ENCODE measurements around the gene ATP9B.

Gene ATP9B

DNA sequence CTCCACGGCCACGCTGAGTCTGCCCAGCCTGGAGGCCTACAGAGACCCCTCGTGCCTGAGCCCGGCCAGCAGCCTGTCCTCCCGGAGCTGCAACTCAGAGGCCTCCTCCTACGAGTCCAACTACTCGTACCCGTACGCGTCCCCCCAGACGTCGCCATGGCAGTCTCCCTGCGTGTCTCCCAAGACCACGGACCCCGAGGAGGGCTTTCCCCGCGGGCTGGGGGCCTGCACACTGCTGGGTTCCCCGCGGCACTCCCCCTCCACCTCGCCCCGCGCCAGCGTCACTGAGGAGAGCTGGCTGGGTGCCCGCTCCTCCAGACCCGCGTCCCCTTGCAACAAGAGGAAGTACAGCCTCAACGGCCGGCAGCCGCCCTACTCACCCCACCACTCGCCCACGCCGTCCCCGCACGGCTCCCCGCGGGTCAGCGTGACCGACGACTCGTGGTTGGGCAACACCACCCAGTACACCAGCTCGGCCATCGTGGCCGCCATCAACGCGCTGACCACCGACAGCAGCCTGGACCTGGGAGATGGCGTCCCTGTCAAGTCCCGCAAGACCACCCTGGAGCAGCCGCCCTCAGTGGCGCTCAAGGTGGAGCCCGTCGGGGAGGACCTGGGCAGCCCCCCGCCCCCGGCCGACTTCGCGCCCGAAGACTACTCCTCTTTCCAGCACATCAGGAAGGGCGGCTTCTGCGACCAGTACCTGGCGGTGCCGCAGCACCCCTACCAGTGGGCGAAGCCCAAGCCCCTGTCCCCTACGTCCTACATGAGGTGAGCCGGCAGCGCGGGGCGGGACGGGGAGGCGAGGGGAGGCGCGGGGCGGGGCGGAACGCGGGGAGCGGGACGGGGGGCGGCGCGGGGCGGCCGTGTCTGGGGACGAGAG lies 341.8 kb downstream of the ATP9B start:
- no peak for DNase-seq (ENCODE audit: low read depth in 3 of 3)

DNA sequence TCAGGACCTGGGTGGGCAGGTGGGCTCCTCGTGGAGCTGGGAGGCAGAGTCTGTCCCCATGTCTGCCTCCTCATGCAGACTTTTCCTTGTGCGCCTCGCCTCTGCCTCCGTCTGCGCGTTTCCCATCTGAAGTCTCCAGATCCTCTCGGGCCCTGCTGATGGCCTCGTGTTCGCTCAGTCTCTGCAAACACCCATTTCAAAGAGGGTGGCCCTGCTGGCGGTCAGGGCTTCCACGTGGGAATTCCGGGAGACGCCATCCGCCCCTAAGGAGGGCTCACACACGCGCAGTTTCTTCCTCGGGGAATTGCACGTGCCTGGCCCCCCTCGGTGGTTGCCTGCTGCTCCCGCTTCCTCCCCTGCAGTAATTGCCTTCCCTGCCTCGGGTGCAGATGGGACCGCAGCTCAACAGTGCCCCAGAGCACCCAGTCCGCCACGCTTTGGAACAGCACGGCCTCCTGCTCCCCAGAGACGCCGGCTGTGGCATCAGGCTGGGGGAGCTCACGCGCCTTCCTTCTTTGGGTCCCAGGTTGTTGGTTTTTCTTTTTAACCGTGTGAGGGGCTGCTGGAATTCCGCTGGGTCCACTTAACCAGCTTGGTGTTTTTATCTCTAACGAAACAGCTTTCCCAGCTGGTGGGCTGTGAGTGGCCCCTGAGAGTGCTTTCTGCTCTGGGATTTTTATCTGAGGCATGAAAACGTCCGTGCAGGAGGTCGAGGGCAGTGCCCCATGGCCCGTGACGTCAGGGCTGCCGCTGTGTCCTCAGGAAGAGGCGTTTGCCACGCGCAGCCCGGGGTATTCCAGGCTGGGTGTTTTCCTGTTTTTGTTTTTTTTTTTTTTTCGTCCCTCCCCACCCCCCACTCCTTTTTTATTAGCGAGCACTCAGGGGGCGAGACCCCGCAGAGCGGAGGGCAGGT lies 342.7 kb downstream of the ATP9B start:
- DNase-seq (ENCODE audit: low read depth in 3 of 3): no peak

DNA sequence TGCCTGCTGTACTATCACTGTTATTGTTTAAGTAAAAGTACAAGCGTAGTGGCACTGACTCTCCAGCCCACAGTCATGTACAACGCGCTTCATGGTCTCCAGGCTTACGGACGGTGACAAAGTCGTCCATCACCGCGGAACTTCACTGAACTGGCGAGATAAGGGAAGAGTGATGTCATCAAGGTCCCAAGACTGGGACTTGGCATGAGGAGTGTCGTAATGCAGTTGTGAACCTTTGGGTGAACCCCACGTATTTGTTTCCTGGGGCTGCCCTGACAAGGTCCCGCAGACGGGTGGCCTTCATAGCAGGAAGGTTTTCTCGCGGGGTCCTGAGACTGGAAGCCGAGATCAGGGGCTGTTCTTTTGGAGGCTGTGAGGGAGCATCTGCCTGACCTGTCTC lies 343.8 kb downstream of the ATP9B start:
- no peak for DNase-seq (ENCODE audit: low read depth in 3 of 3)

DNA sequence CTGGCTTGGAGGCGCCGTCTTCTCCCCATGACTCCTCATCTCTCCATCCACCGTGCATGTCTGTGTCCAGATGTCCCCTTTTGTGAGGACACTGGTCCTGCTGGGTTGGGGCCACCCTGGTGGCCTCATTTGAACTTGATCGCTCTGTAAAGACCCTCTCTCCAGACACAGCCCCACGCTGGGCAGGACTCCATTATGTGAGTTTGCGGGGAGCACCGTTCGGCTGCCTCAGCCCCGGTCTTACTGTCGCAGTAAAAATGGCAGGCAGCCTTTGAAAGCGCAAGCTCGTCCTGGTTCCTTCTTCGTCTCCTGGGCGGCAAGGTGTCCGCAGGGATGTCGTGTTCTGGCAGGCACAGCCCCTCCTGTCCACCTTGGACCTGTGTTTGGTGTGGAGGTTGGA lies 344.2 kb downstream of the ATP9B start:
- DNase-seq (ENCODE audit: low read depth in 3 of 3): no peak

DNA sequence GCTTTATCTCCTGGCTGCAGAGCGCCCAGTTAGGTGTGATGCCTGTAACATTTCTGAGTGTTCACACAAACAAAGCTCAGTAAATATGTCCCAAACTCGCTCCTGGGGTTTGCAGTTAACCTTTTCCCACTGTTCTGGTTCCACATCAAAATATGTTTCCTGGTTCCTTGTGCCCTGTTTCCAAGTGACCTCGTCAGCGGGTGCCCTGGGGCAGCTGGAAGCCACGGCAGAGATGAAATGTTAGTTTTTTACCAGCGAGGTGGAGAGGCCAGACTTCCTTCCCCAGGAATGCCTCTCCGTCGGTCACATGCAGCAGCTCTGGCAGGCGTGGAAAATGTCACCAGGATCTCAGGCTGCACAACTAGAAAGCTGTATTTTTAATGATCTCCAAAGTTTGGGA lies 344.7 kb downstream of the ATP9B start:
- no peak for DNase-seq (ENCODE audit: low read depth in 3 of 3)

DNA sequence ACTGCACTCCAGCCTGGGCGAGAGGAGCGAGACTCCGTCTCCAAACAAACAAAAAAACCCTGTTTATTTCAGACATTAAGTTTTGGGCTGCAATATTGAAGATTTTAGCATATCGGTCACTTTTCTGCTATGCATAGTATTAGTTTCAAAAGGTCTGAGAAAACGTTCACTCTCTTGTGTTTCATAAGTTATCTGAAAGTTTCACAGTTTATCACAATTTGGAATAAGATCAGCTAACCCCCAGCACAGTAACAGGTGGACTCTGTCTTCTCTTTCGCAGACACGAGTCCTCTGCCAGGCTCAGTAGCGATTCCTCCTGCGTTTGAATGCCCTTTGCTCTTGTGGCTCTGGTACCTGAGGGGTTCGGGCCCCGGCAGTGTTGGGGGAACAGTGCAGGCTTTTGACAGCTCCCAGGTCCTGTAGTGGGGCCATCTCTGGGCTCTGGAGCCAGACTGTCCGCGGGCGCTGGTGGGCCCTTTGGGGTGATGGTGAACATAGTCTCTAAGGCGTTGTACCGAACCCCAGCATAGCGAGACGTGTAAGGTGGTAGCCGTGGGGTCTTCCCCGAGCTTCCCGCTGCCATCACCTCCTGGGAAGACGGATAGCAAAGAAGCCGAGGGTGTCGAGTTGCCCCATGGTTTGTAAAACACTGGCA lies 347.0 kb downstream of the ATP9B start:
- no peak for DNase-seq (ENCODE audit: low read depth in 3 of 3)

DNA sequence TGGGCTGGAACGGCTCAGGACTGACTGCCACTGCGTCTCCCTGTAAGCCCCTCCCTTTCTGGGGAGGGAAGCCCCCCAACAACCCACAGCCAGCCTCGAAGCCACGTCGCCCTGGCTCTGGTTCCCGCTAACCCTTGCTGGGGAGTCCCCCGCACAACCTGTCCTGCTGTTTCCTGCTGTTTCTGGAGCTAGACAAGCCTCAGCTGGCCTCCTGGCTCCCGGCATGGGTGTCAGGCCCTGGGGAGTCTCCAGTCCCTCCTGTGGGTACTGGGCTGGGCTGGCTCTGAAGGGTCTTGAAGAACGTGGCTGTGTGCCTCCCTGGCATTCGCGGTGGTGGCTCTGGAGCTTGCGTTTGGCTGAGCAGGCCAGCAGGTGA lies 347.5 kb downstream of the ATP9B start:
- no peak for DNase-seq (ENCODE audit: low read depth in 3 of 3)

DNA sequence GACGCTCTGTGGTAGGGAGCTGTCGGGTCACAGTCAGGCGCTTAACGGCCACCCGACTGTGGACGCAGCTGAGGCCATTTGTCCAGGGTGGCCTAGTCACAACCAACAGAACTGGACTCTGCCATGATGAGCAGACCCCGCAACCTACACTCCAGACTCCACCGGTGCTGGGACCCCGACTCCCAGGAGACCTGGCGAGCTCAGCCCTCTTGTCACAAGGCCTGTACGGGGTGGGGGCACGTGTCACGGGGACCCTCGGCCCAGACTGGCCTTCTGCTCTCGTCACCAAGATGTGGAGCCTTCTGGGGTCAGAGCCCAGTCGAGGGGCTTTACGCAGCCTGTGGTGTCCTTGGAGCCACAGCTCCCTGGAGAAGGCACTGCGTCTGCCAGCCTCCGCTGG lies 349.0 kb downstream of the ATP9B start:
- DNase-seq (ENCODE audit: low read depth in 3 of 3): no peak

DNA sequence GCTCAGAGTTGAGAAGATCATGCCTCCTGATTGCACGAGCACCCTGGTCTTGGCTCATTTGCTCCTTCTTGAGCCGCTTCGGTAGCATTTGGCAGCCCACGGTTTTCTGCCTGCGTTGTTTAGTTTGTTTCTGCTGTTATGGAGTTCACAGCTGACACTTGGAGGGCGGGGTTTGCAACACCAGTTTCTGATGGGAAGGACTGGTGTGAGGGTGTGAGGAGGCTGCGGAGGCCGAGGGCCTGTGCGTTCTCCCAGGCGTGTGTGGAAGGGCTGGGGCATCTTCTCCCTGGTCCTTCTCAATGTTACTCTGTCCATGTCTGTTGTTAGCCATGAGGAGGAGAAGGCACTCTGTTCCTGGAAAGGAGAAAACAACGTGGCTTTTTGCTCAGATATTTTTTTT lies 349.4 kb downstream of the ATP9B start:
- no peak for DNase-seq (ENCODE audit: low read depth in 3 of 3)

DNA sequence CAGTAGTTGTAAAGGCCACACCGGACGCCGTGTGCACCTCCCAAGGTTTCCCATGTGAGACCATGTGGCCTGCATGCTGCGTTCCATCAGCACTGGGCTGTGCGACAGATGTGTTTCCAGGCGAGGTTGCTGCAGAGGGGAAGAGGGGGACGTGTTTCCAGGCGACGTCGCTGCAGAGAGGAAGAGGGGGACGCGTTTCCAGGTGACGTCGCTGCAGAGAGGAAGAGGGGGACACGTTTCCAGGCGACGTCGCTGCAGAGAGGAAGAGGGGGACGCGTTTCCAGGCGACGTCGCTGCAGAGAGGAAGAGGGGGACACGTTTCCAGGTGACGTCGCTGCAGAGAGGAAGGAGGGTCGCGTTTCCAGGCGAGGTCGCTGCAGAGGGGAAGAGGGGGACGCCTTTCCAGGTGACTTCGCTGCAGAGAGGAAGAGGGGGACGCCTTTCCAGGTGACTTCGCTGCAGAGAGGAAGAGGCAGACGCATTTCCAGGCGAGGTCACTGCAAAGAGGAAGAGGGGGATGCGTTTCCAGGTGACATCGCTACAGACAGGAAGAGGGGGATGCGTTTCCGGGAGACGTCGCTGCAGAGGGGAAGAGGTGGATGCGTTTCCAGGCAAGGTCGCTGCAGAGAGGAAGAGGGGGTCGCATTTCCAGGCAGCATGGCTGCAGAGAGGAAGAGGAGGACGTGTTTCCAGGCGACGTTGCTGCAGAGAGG lies 351.0 kb downstream of the ATP9B start:
- DNase-seq (ENCODE audit: low read depth in 3 of 3): no peak

DNA sequence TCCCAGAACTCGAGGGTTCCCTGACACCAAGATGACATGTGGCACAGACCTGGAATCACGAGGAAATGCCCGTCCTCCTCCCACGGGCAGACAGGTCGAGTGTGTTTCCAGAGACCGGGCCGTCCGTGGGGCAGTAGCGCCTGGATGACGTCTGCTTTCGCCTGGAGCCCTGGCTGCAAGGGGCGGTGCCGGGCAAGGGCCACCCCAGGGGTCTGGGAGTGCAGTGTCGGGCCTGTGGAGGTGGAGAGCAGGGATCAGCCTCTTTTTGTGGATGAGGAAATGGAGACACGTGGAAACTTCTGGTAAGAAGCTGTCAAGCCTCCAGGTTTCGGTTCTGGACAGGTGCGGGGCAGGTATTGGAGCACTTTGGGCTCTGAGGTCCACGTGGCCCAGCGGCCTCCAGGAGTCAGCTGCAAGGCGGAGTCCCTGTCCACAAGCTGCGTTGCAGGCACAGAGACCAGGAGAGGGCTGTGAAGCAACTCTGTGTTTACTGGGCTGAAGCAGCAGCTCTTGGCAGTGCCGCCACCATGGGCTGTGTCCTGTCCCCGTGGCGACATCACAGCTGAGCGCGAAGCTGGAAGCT lies 352.2 kb downstream of the ATP9B start:
- no peak for DNase-seq (ENCODE audit: low read depth in 3 of 3)

DNA sequence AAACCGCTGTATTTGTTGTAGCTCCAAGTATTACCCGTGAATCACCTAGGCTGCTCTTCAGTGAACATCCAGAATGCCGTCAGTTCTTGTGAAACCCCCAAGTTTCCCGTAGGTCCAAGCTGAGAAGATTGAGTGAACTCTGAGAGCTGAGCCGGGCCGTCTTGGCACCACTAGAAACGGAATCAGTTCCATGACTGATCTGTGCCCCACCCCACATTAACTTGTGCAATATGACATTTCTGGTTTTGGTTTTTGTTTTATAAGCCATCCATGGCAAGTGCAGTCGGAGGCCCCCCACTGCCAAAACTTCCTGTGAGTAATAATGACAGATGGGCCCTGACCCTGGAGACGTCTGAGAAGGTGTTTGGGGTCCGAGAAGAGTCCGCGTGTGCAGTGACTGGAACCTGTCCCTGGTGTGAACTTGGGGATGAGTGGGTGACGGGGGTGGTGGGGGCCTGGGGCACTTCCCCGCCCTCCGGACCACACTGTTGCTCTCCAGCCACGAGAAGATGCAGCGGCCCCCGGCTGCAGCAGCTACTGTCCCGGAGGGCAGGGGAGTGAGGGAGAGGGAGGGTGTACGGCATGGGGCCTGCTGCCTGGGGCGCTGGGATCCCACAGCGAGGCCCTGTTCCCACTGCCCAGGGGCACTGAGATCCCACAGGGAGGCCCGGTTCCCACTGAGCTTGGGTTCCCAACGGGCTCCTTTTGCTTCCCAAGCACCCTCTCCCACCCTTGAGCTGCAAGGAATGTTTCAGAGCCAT lies 353.0 kb downstream of the ATP9B start:
- DNase-seq (ENCODE audit: low read depth in 3 of 3): no peak

DNA sequence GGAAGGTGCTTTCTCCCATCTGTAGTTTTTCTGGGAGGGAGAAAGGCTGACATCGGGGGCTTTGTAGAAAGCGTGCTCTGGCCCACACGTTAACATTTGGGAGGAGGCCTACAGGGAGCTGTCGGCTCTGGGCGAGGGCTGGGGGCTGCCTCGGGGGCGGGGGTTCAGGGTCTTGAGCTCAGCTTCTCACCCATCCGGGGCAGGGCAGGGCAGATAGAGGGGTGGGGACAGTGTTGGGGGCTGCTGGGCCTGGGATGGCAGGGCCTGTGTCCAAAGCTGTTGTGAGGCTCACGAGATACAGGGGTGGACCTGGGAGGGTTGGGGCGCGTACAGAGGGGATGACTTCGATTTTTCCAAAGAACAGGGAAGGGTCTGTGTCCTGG lies 353.6 kb downstream of the ATP9B start:
- no peak for DNase-seq (ENCODE audit: low read depth in 3 of 3)

DNA sequence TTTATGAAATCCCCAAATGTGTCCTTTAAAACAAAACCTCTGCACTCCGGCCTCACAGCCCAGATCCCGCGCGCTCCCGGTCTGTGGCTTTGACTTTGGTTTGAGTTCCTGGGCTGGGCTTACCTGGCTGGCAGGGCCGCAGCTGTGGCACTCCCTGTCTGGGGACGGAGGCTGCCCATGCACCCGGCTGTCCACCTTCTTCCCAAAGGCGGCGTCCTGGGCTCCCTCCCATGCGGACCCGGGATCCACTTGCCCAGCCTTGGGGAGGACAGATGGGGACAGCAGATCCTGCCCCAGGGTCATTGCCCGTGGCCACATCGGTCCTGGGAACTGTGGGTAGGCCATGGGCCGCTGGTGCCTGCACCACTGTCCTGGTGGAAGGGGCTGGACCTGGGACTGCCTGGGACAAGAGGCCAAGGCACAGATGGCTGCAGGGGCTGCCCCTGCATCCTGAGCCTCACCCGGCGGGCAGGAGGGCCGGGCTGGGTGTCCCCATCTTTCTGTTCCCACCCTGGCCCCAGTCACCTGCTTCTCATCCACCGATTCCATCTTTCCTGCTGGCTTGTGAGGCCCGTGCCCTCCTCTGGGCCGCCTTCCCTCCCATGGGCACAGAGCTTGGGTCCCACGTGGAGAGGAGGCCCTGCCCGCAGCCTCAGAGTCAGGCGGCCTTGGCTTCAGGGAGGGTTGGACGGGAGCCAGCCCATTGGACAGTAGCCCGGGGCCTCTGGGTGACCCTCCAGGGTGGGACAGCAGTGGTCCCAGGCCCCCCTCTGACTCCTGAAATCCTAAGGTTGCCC lies 354.2 kb downstream of the ATP9B start:
- no peak for DNase-seq (ENCODE audit: low read depth in 3 of 3)

DNA sequence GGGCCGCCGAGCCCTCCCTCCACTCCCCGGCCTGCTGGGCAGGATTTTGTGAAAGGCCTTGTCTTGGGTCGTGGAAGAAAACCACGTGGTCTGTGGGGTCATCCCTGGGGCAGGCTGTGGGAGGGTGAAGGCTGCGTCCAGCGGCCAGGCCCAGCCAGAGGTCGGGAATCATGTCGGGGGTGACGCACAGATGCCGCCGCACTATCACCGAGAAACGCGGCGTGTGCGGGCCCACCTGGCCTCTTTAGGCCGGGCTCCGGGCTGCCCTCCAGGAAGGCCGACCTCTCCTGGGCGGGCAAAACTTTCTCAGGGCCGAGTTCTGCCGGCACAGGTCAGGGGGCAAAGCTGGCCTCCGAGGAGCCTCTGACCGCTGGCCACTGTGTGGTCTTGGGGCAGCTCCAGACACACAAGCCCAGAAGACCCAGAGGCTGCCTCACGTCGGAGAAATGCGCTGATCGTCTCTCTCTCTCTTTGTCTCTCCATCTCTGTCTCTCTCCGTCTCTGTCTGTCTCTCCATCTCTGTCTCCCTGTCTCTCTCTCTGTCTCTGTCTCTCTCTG lies 354.9 kb downstream of the ATP9B start:
- no peak for DNase-seq (ENCODE audit: low read depth in 3 of 3)

DNA sequence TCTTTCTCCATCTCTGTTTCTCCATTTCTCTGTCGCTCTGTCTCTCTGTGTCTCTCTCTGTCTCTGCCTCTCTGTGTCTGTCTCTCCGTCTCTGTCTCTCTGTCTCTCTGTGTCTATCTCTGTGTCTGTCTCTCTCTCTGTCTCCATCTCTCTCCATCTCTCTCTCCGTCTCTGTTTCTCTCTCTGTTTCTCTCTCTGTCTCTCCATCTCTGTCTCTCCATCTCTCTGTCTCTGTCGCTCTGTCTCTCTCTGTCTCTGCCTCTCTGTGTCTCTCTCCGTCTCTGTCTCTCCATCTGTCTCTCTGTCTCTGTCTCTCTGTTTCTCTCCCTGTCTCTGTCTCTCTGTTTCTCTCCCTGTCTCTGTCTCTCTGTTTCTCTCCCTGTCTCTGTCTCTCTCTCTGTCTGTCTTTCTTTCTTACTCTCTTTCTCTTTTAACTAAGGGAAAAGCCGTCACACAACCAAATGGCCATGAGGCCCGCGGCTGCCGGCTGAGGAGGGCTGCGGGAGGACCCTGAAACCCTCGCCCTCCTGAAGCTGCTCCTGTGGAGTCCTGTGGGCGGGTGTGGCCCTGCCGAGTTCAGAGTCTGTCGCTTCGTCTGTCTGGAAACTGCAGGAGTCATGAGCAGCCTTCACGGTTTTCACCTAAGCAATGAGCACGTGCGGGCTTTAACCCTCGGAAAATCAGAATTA lies 355.8 kb downstream of the ATP9B start:
- DNase-seq (ENCODE audit: low read depth in 3 of 3): no peak

DNA sequence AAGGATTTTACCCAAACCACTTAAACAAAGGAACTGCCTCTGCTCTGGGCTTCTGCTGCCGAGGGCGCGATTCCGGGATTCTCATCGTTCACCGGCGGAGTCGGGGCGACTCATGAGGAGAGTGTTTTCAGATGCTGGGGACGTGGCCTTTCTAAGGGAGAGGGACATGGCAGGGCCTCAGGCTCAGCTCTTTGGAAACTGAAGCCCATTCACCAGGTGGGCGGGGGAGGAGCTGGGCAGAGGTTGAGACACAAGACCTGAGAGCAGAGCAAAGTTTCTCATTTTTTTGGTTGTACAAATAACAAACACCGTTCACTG lies 356.3 kb downstream of the ATP9B start:
- DNase-seq (ENCODE audit: low read depth in 3 of 3): no peak

DNA sequence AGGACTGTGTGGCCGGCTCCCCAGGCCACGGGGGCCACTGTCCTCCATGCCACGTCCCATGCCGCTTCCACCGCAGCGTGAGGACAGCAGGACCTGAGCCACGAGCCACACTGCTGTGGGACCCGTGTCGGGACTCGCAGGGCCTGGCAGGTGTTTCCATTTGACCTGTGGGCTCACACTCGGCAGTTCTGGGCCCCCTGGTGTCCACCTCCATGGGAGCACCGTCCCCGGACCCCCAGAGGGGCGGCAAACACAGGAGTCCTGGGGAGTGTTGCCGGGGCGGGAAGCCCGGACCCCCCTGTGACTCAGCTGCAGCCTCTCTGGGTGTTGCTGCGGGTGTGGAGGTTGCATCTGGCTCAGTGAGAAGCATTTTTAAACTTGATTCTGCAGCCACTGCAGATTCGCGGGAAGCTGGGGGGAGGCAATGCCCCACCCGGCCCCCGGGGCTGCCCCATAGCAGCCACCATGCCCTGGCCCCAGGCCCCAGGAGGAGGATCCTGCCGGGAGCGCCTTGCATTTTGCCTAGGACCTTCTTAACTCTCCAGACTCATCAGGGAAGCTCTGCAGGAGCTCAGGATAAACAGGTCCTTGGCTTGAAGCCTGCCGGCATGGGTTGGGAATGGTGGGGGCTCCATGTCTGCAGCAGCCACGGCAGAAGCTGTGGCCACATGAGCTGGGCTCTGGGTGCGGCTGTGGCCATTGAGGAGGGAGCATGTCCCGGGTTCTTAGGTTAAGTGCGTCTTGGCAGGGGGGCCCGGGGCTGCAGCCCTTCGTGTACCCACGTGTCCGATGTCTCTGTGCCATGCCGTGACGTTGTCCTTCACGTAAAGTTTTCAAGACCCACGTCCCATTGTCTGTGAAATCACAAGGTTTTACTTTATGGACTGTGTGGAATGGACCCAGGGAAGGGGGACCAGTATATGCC lies 357.4 kb downstream of the ATP9B start:
- DNase-seq (ENCODE audit: low read depth in 3 of 3): no peak
